GM12872 (cell line): ENCODE results near the gene RAB12.

Source experiments
- TF ChIP-seq, protein P1 (sequence below): IDR thresholded peaks from 3 replicates; pipeline ENCODE4 v1.5.1; 2011; ENCODE audit warnings: low read depth, mild to moderate bottlenecking, low read length, moderate library complexity; ENCODE audit not compliant: insufficient read depth

RAB12 gene

GRCh38 chr18:8684577-8684976 is 75.3 kb downstream of the RAB12 start:
- TF ChIP-seq, protein P1, sequence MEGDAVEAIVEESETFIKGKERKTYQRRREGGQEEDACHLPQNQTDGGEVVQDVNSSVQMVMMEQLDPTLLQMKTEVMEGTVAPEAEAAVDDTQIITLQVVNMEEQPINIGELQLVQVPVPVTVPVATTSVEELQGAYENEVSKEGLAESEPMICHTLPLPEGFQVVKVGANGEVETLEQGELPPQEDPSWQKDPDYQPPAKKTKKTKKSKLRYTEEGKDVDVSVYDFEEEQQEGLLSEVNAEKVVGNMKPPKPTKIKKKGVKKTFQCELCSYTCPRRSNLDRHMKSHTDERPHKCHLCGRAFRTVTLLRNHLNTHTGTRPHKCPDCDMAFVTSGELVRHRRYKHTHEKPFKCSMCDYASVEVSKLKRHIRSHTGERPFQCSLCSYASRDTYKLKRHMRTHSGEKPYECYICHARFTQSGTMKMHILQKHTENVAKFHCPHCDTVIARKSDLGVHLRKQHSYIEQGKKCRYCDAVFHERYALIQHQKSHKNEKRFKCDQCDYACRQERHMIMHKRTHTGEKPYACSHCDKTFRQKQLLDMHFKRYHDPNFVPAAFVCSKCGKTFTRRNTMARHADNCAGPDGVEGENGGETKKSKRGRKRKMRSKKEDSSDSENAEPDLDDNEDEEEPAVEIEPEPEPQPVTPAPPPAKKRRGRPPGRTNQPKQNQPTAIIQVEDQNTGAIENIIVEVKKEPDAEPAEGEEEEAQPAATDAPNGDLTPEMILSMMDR: no peak

GRCh38 chr18:8685141-8685913 is 76.1 kb downstream of the RAB12 start:
- TF ChIP-seq, protein P1: no peak

DNA sequence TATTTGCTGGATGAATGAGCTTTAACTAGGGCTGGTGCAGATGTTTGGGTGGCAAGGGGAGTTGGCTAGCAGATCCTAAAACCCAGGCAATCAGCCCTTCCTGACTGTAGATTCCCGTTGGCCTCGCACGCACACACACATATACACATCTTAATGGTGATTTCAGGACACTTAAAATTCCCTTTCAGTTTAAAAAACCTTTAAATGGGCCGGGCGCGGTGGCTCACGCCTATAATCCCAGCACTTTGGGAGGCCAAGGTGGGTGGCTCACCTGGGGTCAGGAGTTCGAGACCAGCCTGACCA is 76.6 kb downstream of the RAB12 start:
- TF ChIP-seq, protein P1: no peak

DNA sequence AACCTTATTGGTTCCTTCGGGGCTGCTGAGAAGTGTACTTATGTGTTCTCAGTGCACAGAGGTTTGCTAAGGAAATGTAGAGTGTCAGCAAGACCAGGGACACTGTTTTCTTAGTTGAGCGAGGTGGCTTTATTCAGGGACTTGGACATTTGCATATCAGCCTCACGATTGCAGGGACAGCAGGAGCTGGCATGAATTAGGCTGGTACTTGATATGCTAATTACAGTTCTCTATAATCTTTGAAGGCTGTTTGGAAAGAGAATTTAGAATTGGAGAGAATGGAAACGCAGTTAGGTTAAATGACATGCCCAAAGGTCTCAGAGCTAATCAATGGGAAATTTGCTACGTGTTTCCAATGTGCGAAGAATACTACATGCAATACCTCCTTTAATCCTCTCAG is 77.4 kb downstream of the RAB12 start:
- TF ChIP-seq, protein P1: no peak

- TF ChIP-seq, protein P1: no peak
Observed at GRCh38 chr18:8688216-8688800, 79.1 kb downstream of the RAB12 start.

- TF ChIP-seq, protein P1: no peak
Observed at GRCh38 chr18:8688816-8689215, 79.6 kb downstream of the RAB12 start.
